HK-2 (cell line): ENCODE measurements around the gene ALDH1B1.

Experiments used
- DNase-seq: peaks from one replicate; pipeline ENCODE4 v3.0.0-alpha.2; 2018; ENCODE audit not compliant: unreplicated experiment

The ALDH1B1 gene

DNA sequence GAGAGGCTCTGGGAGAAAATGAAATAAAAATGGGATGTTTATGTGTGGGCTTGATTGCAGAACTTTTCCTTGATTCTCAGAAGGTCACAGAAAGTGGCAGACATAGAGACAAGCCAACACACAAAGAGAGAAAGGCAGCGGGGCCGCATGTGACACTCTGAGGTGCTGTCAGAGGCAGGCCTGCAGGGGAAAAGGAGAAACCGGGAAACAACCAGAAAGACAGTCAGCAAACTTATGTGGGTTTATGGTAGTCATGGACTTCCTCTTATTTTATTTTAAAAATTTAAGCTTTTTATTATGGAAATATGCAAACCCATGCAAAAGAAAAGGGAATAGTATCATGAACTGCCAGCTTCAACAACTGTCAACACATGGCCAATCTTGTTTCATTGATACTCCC lies 48.0 kb downstream of the ALDH1B1 start:
- DNase-seq, result no peak

DNA sequence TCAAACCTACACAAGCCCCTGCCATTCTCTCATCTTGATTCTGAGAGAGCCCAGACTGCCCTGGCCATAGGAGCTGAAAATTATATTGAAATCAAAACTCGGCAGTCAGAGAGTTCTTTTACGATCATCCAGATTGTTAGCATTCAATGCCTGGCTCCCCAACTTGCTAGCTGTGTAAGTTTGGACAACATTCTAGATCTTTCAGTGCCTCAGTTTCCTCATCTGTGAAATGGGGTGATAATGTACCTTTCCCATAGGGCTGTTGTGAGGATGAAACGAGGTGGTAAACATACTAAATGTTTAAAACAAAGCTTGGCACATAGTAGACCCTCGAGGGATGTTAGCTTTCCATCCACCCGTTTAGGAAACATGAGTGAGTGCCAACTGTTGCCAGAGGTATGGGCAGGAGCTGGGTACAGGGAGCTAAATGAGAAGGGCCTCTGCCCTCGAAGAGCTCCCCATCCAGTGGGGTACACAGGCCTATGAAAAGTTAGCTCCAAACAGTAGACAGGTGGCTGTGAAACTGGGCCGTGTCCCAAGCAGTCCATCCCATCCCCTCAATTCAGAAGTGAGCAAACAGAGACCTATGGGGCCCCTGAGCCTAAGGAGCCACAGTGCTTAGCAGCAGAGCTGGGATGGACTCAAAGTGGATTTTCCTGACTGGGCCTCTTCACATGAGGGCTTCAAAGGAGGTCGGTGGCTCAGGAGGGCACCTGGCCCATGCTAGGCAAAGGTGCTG lies 49.0 kb downstream of the ALDH1B1 start:
- DNase-seq, result no peak

DNA sequence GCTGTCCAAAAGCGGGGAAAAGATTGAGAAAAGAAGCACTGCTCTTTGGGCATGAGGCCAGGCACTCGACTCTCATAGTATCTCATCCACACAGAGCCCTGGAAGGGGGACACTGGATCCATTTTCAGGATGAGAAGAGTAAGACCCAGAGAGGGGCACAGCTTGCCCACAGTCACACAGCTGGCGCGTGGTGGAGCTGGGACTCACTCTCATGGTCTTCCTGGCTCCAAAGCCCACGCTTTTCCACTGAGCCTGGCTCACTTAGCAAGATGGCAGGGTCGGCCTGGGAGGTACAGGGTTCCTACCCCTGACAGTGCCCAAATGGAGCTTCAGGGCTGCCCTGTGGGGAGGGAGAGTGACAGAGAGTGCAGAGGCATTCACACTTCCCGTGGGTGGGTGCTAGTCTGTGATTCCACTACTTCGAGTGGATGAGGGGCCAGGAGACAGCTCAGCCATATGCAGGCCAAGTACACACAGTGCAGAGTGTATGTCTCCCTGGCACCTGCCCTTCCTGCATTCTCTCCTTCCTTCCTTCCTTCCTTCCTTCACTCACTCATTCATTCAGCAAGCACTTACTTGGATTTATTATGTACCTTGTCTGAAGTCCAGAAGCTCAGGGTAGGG lies 50.1 kb downstream of the ALDH1B1 start:
- DNase-seq, result no peak

DNA sequence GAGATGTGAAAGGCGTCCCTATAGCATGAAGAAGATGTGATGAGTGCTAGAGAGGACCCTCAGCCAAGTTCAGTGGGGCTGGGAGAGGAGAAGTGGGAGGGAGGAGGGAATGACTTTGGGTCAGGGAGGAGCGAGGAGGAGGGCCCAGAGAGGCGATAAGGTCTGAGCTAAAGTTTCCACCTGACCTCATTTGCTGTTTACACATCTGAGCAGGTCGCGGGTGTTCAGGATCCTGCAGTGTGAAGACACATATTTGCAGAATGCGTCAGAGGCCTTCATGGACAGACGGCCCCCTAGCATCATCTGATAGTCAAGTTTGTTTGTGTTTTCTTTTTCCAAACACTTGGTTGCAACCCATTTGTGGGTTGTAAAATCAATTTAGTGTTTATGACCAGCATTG lies 50.7 kb downstream of the ALDH1B1 start:
- no peak for DNase-seq

DNA sequence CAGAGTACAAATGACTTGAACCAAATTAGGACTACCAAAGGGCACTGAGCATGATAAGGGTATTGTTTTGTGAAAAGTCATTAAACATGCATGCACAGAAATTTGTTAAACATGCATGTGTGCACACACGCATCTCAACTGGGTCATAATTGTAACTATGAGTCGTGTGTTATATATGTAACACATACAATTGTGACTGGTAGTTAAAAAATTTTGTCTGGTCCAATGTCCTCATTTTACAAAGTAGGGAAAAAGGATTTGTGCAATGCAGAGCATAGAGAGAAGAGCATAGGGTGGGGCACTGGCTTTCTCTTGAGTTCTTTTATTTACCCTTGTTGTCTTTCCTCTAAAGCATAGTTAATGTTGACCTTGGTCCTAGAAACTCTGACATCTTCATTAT lies 51.1 kb downstream of the ALDH1B1 start:
- no peak for DNase-seq

DNA sequence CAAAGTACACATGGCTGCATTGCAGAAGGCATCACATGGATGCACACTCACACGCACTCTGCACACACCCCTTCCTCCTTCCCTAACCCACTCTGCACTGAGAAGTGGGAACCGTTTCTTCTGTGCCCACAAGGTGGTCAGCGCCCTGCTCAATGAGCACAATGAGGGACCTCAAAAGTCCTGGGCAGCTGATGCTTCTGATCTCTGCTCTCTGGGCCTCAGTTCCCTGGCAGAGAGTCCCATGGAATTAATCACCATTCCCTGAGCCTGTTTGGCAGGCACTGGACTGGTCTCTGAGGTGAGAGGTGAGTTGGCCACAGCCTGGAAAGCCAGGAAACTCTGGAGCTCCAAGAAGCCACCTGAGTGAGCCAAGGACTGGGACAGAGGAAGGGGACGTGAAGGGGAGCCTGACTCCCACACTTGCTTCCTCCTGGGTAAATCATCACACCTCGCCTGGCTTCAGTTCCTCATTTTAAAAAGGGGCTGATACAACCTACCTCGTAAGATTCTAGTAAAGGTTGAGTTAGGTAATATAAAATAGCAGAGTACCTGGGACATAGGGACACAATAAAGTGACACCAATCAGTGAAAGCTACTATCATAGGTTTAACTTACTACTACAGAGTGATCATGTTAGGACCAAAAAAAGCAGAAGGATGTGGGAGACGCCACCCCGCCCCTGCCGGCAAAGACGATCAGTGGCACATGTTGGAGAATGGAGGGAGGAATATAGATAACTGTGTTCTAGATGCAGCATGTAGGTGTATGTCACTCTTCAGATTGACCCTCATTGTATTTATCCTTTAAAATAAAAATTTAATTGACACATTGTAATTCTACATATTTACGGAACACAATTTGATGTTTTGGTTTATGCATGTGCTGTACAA lies 52.9 kb downstream of the ALDH1B1 start:
- no peak for DNase-seq

DNA sequence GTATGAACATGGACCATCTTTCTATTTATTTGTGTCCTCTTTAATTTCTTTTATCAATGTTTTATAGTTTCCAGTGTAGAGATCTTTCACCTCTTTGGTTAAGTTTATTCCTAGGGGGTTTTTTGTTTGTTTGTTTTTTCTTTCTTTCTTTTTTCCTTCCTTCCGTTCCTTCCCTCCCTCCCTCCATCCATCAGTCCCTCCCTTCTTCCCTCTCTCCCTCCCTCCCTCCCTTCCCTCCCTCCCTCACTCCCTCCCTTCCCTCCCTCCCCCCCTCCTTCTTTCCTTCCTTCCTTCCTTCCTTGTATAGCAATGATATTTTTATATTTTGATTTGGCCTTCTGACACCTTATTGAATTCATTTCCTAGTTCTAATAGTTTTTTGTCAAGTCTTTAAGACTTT lies 55.2 kb downstream of the ALDH1B1 start:
- DNase-seq, result no peak
